ENCODE data around the gene CELF1.

DNA sequence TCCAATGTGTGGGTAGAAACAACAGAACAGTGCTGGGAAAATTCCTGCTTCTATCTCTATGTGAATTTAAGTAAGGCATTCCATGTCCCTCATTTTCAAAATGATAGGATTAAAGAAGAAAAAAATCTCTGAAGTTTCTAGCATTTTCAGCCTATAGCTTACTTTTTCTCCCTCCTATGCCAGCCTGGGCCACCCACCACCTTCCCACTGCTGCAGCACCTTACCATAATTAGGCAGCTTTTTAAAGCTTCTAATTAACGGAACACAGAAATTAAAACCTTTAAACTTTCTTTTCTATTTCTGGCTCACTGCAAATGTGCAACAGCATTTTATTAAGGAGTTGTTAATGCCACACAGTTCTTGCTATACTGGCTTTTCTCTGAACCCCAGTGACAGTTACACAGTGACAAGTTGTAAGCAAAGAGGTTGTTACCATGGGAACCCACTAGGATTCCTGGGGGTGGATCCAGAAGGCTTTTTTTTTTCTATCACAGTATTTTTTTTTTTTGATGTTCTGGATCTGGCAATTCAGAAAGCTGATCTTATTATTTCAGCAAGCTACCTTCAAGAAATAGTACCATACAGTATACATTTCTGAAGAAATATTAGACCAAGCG lies 20.2 kb downstream of the CELF1 start:
- TF ChIP-seq, protein P1, sequence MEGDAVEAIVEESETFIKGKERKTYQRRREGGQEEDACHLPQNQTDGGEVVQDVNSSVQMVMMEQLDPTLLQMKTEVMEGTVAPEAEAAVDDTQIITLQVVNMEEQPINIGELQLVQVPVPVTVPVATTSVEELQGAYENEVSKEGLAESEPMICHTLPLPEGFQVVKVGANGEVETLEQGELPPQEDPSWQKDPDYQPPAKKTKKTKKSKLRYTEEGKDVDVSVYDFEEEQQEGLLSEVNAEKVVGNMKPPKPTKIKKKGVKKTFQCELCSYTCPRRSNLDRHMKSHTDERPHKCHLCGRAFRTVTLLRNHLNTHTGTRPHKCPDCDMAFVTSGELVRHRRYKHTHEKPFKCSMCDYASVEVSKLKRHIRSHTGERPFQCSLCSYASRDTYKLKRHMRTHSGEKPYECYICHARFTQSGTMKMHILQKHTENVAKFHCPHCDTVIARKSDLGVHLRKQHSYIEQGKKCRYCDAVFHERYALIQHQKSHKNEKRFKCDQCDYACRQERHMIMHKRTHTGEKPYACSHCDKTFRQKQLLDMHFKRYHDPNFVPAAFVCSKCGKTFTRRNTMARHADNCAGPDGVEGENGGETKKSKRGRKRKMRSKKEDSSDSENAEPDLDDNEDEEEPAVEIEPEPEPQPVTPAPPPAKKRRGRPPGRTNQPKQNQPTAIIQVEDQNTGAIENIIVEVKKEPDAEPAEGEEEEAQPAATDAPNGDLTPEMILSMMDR (conservative IDR thresholded peaks at IDR 0.05; ENCODE audit: low read length), result no peak
- no peak for TF ChIP-seq EZH2phosphoT487 (IDR thresholded peaks at IDR 0.05; ENCODE audit: borderline replicate concordance)
